Activated CD4-positive, alpha-beta T cell treated with anti-CD3 and anti-CD28 coated beads, Interleukin-2, amount 10 ng/mL, durations not matched to agents 24 days and 14 days (primary cell): Measurements from ENCODE around the gene TYW1B. TPM values are rescaled to one million over a fixed set of nuclear protein-coding genes. Genes with fewer than 3 reads are reported as not detected.
A peak's percentile ranks its signal among the peaks of the same experiment; 100 is the strongest.
"Not testable (repeated sequence)": the region's sequence is repeated elsewhere in the genome, so short reads cannot be mapped to it uniquely, and the experiment has no call there.

ENCODE experiments used
- DNase-seq: peaks from one replicate; pipeline ENCODE4 v3.0.0; 2022
- H3K27ac Mint-ChIP-seq: one replicate; pipeline ENCODE4 v1.8.0; 2022; ENCODE audit warnings: mild to moderate bottlenecking, mixed read lengths
- H3K27me3 Mint-ChIP-seq: one replicate; pipeline ENCODE4 v1.8.0; 2022; ENCODE audit warnings: mixed read lengths
- H3K36me3 Mint-ChIP-seq: one replicate; pipeline ENCODE4 v1.8.0; 2022; ENCODE audit warnings: low read depth, mild to moderate bottlenecking, mixed read lengths
- H3K4me1 Mint-ChIP-seq: one replicate; pipeline ENCODE4 v1.8.0; 2021; ENCODE audit warnings: mixed read lengths
- H3K4me3 Mint-ChIP-seq: one replicate; pipeline ENCODE4 v1.8.0; 2022; ENCODE audit warnings: mild to moderate bottlenecking, moderate library complexity, mixed read lengths
- H3K9me3 Mint-ChIP-seq: one replicate; pipeline ENCODE4 v1.8.0; 2021; ENCODE audit warnings: mixed read lengths
- intact Hi-C: fragments of 100-400 bp; cut with micrococcal nuclease; formaldehyde crosslinking; loops from one replicate; pipeline ENCODE4 v1.15.1; 2023
- total RNA-seq: library from RNA; stranded (reverse); gene quantifications from 2 replicates; pipeline ENCODE4 v1.2.3, GENCODE V29; 2022

TYW1B gene
- total RNA-seq, 1 donor from 2014 or later: 3.3 TPM

DNA sequence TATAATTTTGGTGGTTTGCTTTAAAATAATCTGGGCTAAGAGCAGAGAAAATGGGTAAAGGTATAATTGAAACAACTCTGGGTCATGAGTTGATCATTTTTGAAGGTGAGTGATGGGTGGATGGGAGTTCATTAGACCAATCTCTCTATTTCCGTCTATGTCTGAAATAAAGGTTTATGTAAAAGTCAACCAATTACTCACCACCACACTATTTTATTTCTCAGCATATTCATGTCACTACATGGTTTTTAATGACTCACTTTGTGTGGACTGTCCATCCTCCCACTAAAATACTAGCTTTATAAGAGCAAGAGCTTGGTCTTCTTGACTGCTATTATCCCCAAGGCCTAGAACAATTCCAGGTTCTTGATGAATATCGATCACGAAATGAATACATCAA lies 199.6 kb downstream of the TYW1B start:
- H3K36me3 Mint-ChIP-seq, H3K4me3 Mint-ChIP-seq, H3K27ac Mint-ChIP-seq, intact Hi-C loops, DNase-seq, H3K4me1 Mint-ChIP-seq, H3K9me3 Mint-ChIP-seq, H3K27me3 Mint-ChIP-seq: not testable (repeated sequence)

DNA sequence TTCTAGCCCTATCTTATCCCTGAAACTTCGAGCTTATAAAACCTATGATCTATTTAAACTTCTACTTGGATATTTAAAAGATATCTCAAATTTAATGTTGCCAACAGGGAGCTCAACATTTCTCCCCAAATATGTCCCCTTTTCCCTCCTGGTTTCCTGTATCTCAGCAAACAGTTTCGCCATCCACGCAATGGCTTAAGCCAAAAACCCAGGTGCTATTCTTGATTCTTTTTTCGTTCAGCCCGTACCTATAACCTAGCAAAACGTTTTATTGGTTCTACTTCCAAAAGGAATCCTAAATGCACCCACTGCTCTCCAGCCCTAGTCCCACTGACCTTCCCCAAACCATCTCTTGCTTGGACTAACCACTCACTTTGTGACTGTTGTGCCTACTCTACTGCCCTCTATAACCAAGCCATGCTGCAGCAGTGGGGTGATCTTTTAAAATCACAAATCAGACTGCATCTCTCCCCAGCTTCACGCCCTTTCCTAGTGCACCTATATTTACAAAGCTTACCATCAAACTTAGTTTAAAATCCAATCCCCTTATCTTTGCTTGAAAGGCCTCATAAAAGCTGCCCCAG lies 201.5 kb downstream of the TYW1B start:
- H3K27ac Mint-ChIP-seq, H3K9me3 Mint-ChIP-seq, intact Hi-C loops, H3K36me3 Mint-ChIP-seq, DNase-seq, H3K27me3 Mint-ChIP-seq, H3K4me3 Mint-ChIP-seq, H3K4me1 Mint-ChIP-seq: not testable (repeated sequence)

DNA sequence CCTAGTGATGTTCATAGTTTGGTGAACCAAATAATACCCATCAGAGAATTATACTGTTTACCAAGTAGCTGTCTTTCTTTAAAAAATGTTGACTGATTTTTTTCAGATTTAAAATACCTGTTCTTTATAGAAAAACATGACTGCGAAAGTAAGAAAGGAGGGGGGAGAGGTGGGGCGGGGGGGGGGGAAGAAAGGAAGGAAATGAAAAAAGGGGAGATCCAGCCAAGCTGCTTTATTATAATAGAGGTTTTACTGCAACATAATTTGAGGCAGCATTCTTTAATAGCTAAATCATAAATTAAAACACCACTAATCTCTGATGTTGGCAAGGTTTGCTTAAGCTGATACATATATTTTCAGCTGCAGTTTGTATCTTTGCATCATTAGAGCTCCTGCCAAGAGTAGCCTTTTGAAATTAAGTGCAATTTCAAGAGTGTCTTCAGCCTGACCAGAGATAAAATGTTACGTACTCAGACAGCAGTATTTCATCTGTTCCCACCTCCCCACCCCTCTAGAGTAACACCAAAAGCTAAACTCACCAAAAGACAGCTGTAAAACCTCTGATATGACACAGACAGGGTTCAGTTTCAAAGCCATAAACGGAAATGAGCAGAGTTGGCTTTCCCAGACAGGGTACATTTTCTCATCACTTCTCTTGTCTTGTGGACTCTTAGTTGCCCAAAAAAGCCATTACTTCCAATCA lies 202.1 kb downstream of the TYW1B start:
- H3K4me1 Mint-ChIP-seq, H3K27me3 Mint-ChIP-seq, DNase-seq, H3K9me3 Mint-ChIP-seq, H3K4me3 Mint-ChIP-seq, H3K36me3 Mint-ChIP-seq, H3K27ac Mint-ChIP-seq, intact Hi-C loops: not testable (repeated sequence)

DNA sequence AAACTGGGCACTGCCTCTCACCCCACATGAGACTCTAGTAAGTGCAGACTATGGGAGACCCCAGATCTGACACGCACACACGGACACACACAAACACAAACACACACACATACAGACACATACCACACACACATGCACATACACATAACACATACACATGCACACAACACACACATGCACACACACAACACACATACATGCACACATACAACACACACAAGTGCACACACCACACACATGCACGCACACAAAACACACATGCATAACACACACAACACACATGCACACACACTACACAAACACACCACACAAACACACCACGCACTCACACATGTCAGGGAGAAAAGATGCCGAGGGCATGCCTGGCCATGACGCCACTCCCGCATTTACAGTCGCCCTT lies 205.5 kb downstream of the TYW1B start:
- H3K9me3 Mint-ChIP-seq: peaks cover 5% of the 10 kb centered on the region
- no peak for DNase-seq
- H3K4me3 Mint-ChIP-seq: no peak overlapping the region
- H3K36me3 Mint-ChIP-seq: peaks cover 3% of the 10 kb centered on the region
- H3K27me3 Mint-ChIP-seq: no peaks in the 10 kb centered on the region
- intact Hi-C loops: no loop called here
- H3K4me1 Mint-ChIP-seq: no peaks in the 10 kb centered on the region
- no peak overlapping the region for H3K27ac Mint-ChIP-seq

DNA sequence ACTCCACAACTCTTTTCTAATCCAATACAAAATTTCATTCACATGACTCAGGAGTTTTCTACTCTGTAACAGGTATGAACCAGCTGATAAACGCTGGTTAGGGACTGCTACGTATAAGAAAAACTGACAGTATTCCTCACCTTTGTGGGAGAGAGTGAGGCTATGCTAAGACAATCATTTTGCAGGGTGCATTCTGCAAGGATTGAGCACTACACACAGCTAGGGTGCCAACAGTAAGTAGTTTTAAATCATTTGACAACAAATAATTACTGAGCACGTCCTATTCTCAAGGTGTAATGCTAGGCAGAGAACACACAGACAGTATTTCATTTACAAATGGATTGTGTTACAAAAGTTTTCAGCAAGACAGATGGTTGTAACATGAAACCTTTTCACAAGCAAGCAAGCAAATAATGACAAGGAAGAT lies 206.2 kb downstream of the TYW1B start:
- H3K4me1 Mint-ChIP-seq, intact Hi-C loops, H3K9me3 Mint-ChIP-seq, H3K4me3 Mint-ChIP-seq, H3K27ac Mint-ChIP-seq, H3K27me3 Mint-ChIP-seq, H3K36me3 Mint-ChIP-seq, DNase-seq: not testable (repeated sequence)

DNA sequence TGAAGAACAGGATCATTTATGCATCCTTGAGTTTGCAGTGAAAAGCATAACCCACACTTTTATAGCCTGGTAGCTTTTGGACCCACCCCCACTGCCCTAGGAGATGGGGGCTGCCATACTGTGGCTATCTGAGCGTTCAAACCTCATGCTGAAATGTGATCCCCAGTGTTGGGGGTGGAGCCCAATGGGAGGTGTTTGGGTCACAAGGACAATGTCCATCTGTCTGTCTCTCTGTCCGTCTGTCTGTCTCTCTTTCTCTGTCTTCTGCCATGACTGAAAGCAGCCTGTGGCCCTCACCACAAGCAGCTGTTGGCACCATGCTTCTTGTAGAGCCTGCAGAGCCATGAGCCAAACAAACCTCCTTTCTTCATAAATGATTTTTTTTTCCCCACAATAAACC lies 207.1 kb downstream of the TYW1B start:
- H3K9me3 Mint-ChIP-seq, DNase-seq, H3K4me3 Mint-ChIP-seq, H3K27me3 Mint-ChIP-seq, H3K36me3 Mint-ChIP-seq, intact Hi-C loops, H3K27ac Mint-ChIP-seq, H3K4me1 Mint-ChIP-seq: not testable (repeated sequence)

DNA sequence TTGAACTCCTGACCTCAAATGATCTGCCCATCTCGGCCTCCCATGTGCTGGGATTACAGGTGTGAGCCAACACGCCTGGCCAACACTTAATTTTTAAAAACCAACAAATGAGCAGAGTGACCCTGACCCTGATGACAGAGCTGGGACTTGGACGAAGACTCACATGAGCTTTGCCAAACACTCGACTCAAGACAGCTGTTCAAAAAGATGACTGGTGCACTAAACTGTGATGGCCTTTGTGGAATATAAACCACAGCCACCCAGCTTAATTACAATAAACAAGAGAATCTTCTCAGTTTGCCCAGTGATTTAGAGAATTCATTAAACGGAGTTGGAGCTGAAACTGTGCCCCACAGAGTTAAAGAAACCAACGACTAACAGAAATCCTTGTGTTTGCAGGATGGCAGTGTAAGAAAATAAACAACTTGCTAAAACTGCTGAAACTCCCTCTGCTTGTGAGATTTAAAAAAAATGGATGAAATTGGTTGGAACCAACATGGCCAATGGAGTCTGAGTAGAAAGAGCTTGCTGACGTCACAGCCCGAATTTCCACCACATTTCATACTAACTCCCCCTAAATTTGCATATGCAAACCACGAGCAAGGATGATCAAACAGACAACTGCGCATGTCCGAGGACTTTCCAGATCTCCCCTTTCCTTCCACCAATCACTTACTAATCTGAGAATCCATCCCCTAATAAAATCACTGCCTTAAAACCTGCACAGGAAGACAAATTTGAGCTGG lies 209.4 kb downstream of the TYW1B start:
- DNase-seq, H3K4me1 Mint-ChIP-seq, H3K36me3 Mint-ChIP-seq, H3K4me3 Mint-ChIP-seq, H3K27me3 Mint-ChIP-seq, intact Hi-C loops, H3K9me3 Mint-ChIP-seq, H3K27ac Mint-ChIP-seq: not testable (repeated sequence)

DNA sequence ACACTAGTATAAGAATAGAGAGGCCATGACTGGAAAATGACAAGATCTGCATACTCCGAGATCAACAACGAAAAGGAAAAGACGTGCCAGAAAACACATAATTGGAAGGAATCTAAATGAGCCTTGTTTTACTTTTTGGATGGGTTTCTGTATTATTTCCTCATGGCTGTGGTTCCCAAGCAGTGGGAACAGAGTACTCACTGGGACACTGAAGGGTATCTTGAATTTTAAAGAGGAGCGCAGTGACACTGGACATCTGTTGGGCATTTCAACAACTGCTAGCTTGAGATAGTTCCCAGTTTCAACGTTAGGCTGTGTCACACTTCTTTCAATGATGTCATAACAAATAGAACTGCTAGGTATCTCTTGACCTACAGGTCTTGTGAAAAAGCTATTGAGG lies 218.2 kb downstream of the TYW1B start:
- H3K27ac Mint-ChIP-seq, H3K4me3 Mint-ChIP-seq, H3K27me3 Mint-ChIP-seq, intact Hi-C loops, H3K36me3 Mint-ChIP-seq, H3K9me3 Mint-ChIP-seq, H3K4me1 Mint-ChIP-seq: not testable (repeated sequence)
- peak; percentile 26 for DNase-seq

DNA sequence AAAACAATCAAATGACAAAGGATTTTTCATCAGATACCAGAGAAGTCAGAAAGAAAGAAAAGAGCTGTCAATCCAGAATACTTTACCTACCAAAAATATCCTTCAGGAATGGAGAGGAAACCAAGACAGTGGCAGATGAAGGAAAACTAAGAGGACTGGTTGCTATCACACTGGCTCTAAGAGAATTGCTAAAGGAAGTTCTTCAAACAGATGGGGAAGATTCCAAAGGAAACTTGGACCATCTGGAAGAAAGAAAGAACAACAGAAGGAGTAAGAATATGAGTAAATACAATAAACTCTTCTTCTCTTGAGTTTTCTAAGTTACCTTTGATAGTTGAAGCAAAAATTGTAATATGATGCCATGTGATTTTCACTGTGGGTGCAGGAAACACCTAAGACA lies 220.0 kb downstream of the TYW1B start:
- H3K9me3 Mint-ChIP-seq, H3K27me3 Mint-ChIP-seq, H3K36me3 Mint-ChIP-seq, DNase-seq, H3K4me3 Mint-ChIP-seq, intact Hi-C loops, H3K27ac Mint-ChIP-seq, H3K4me1 Mint-ChIP-seq: not testable (repeated sequence)

DNA sequence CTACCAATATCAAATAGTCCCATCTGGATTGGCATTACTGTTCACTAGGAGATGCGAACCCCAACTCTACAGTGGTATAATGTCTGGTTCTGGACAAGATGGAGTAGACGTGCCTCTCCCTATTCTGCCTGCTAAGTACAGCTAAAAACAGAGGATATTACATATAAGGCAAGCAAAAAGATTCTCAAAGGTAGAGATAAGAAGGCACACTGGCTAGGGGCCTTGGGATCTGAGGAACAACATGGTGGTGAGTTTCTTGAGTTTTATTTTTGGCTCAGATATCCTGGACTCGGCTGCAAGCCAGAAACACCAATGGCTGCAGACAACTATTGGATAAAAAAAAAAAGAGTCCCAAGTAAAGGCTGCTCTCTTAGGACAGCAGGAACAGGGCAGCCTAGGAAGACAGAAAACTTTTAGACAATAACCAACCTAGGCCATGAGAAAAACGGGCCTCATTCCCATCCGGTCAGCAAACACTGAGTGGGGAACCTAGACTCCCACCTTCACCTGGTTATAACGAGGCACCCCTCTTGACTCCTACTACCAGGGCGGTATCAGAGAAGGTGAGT lies 222.1 kb downstream of the TYW1B start:
- H3K36me3 Mint-ChIP-seq, intact Hi-C loops, H3K27me3 Mint-ChIP-seq, H3K27ac Mint-ChIP-seq, H3K4me1 Mint-ChIP-seq, H3K4me3 Mint-ChIP-seq, H3K9me3 Mint-ChIP-seq, DNase-seq: not testable (repeated sequence)

DNA sequence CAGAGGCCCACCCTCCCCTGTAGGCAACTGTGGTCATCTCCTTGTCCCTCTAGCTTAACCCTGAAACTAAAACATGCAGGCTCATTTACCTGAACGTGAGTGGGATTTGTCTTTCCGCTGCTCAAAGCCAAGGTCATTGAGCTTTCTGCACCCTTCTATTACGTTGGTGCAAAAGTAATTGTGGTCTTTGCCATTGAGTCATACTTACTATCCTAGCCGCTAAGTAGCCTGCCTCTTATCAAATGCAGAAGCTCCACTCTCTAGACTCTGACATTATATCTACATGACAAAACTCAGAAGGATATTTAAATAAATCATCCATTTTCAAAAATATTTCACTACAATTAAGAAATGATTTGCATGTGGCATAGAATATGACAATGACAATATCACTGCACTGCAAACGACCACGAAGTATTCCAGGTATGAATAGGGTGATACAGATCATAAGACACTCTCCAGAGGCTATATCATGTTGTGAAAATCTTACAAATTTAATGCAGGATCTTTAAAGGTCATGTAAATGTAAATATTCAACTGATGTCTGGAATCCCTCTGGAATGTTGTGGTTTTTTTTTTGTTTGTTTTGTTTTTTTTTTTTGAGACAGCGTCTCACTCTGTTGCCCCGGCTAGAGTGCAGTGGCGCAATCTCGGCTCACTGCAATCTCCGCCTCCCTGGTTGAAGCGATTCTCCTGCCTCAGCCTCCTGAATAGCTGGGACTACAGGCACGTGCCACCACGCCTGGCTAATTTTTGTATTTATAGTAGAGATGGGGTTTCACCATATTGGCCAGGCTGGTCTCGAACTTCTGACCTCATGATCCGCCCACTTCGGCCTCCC lies 223.0 kb downstream of the TYW1B start:
- H3K36me3 Mint-ChIP-seq, H3K27me3 Mint-ChIP-seq, H3K4me3 Mint-ChIP-seq, H3K4me1 Mint-ChIP-seq, H3K27ac Mint-ChIP-seq, DNase-seq, intact Hi-C loops, H3K9me3 Mint-ChIP-seq: not testable (repeated sequence)

DNA sequence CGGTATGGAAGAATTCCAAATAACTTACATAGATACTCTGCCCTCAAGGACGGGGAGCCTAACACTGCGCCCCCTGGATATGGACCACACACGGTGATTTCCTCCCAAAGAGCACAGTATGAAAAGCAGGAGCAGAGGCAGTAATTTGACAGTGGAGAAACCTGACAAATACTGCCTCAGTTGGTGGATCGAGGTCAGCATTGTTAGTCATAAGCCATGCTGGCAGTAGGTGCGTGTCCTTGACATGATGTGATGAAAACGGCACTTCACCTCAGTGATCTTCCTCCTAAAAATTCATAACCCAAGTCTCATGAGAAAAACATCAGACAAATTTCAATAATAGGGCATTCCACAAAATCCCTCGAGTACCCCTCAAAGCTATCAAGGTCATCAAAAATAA lies 224.5 kb downstream of the TYW1B start:
- H3K36me3 Mint-ChIP-seq, H3K4me1 Mint-ChIP-seq, DNase-seq, H3K27ac Mint-ChIP-seq, H3K4me3 Mint-ChIP-seq, H3K27me3 Mint-ChIP-seq, H3K9me3 Mint-ChIP-seq, intact Hi-C loops: not testable (repeated sequence)

DNA sequence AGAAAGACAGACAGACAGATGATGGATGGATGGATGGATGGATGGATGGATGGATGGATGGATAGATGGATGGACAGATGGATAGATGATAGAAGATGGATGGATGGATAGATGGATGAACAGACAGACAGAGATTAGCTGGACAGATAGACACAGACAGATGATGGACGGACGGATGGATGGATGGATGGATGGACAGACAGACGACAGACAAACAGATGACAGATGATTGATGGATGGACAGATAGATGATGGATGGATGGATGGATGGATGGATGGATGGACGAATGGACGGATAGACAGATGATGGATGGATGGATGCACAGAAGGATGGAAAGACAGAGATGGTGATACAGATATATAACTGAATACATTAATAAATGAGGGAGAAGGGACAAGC lies 224.9 kb downstream of the TYW1B start:
- H3K27me3 Mint-ChIP-seq: no peaks in the 10 kb centered on the region
- DNase-seq: no peak
- H3K36me3 Mint-ChIP-seq: peaks cover 4% of the 10 kb centered on the region
- H3K4me3 Mint-ChIP-seq: no peak overlapping the region
- no peaks in the 10 kb centered on the region for H3K4me1 Mint-ChIP-seq
- intact Hi-C loops: no loop called here
- no peak overlapping the region for H3K27ac Mint-ChIP-seq
- peaks cover 8% of the 10 kb centered on the region for H3K9me3 Mint-ChIP-seq

DNA sequence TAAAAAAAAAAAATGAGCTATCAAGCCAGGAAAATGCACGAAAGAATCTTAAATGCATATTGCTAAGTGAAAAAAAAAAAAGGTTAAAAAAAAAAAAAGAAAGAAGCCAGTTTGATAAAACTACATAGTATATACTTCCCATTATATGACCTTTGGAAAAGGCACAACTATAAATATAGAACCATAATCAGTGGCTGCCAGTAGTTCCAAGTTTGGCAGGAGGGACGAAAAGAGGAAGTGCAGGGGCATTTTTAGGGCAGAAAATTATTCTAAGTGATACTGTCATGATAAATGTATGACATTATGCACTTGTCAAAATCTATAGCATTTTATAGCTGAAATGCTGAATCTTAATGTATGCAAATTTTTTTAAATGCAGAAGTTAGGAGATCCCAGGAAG lies 226.3 kb downstream of the TYW1B start:
- H3K27me3 Mint-ChIP-seq, H3K27ac Mint-ChIP-seq, H3K4me1 Mint-ChIP-seq, H3K4me3 Mint-ChIP-seq, intact Hi-C loops, DNase-seq, H3K36me3 Mint-ChIP-seq, H3K9me3 Mint-ChIP-seq: not testable (repeated sequence)
